Measurements from ENCODE around the gene MRPS23. TPM values are rescaled to one million over a fixed set of nuclear protein-coding genes. Genes with fewer than 3 reads are reported as not detected.
A peak's percentile ranks its signal among the peaks of the same experiment; 100 is the strongest.
"Not testable (repeated sequence)": the region's sequence is repeated elsewhere in the genome, so short reads cannot be mapped to it uniquely, and the experiment has no call there.

Gene MRPS23
- total RNA-seq, 1 donor from 2014 or later: 16.4 TPM

DNA sequence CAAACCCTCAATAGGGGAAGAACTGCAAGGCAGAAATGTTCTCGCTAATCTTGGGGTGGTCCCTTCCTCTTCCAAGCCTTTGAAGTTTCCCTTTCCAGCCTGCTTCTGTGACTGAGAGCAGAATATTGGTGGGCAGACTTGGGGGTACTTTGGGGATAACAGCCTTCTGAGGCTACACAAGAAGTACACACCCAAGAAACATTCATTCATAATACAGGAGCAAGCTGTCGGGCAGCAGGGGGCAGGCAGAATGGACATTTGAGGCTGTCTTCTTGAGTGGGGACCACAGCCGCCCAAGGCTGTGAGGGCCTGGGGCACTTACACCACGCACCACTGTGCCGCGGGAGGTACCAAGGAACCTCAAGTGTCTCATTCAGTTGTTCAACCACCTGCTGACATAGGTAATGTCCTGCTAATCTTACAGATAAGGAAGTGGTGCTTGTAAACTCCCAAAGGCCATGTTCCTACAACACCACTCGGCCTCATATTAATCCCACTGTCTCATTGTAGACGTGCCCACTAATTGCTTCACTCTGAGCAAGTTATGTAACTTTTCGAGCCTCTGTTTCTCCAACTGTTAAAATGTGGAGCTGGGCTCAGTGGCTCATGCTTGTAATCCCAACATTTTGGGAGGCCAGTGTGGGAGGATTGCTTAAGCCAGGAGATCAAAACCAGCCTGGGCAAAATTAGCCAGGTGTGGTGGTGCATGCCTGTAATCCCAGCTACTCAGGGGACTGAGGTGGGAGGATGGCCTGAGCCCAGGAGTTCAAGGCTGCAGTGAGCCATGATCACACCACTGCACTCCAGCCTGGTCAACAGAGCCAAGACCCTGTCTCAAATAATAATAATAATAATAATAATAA, 2.5 kb upstream of the MRPS23 start:
- Mint-ChIP-seq H3K9me3 (no peaks in the 10 kb centered on the region), H3K27ac (no peak overlapping the region), H3K4me3 (peak overlapping the region; percentile 76), H3K36me3 (no peaks in the 10 kb centered on the region), H3K27me3 (ENCODE audit: insufficient read depth, low read depth) (peaks cover 19% of the 10 kb centered on the region), H3K4me1 (peaks cover 46% of the 10 kb centered on the region)
- Histone ChIP-seq H3K9ac (no peak overlapping the region), H3K36me3 (no peaks in the 10 kb centered on the region), H3K9me3 (ENCODE audit: low read depth) (no peaks in the 10 kb centered on the region), H3F3A (ENCODE audit: low read depth) (no peaks in the 10 kb centered on the region), H3K4me1 (peaks cover 4% of the 10 kb centered on the region), H2AFZ (replicated peaks) (no peak overlapping the region), H3K79me2 (ENCODE audit: low read depth) (peaks cover 25% of the 10 kb centered on the region), H3K27me3 (no peaks in the 10 kb centered on the region), H3K4me3 (no peak overlapping the region), H3K27ac (no peak overlapping the region), H3K4me2 (no peak overlapping the region), H4K20me1 (ENCODE audit: low read depth) (no peaks in the 10 kb centered on the region)
- no peak for DNase-seq (ENCODE audit: low spot score)
- TF ChIP-seq, protein P1, sequence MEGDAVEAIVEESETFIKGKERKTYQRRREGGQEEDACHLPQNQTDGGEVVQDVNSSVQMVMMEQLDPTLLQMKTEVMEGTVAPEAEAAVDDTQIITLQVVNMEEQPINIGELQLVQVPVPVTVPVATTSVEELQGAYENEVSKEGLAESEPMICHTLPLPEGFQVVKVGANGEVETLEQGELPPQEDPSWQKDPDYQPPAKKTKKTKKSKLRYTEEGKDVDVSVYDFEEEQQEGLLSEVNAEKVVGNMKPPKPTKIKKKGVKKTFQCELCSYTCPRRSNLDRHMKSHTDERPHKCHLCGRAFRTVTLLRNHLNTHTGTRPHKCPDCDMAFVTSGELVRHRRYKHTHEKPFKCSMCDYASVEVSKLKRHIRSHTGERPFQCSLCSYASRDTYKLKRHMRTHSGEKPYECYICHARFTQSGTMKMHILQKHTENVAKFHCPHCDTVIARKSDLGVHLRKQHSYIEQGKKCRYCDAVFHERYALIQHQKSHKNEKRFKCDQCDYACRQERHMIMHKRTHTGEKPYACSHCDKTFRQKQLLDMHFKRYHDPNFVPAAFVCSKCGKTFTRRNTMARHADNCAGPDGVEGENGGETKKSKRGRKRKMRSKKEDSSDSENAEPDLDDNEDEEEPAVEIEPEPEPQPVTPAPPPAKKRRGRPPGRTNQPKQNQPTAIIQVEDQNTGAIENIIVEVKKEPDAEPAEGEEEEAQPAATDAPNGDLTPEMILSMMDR (IDR thresholded peaks at IDR 0.05): no peak
- no peak for TF ChIP-seq EZH2phosphoT487 (IDR thresholded peaks at IDR 0.05)
- TF ChIP-seq EZH2 (IDR thresholded peaks at IDR 0.05): no peak

DNA sequence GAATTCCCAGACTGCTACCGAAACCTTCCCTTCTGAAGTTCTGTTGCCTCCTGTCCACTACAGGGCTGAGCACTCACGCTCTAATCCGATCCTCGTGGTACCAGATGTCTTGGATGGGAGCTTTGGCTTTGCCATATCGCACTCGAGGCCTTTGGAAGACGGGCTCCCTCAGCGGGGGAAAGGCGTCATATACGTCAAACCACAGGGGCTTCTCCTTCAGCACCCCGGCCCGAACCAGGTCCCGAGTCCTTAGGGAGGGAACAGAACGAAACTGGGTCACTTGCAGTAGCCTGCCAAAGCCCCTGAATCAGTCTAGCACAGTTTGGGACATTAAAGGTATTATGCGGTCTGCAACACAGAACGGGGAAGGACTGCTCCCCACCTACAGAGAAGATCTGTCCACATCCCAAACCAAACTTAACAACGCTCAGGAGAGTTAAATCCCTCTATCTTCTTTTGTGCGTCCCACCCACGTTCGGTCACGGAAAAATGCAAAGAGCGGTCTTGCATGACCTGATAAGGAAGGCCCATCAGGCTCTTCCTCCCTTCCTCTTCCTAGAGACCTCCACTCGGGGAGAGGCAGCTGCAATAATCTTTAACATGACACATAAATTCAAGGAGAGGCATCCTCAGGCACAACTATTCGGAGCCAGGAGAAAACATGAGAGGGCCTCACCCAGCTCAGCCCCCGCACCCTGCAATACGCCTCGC, 526 bp downstream of the MRPS23 start:
- H3K79me2 ChIP-seq (ENCODE audit: low read depth): peaks cover 34% of the 10 kb centered on the region
- H3K9me3 Mint-ChIP-seq: no peaks in the 10 kb centered on the region
- no peak for TF ChIP-seq EZH2 (IDR thresholded peaks at IDR 0.05)
- TF ChIP-seq, protein P1 (IDR thresholded peaks at IDR 0.05): no peak
- TF ChIP-seq EZH2phosphoT487 (IDR thresholded peaks at IDR 0.05): no peak
- peak overlapping the region; percentile 99 for H3K4me3 Mint-ChIP-seq
- H2AFZ ChIP-seq (replicated peaks): peak overlapping the region; percentile 40
- no peaks in the 10 kb centered on the region for H3F3A ChIP-seq (ENCODE audit: low read depth)
- H3K27ac ChIP-seq: no peak overlapping the region
- H3K4me2 ChIP-seq: peak overlapping the region; percentile 90
- no peaks in the 10 kb centered on the region for H4K20me1 ChIP-seq (ENCODE audit: low read depth)
- peaks cover 12% of the 10 kb centered on the region for H3K27me3 Mint-ChIP-seq (ENCODE audit: insufficient read depth, low read depth)
- peak overlapping the region; percentile 77 for H3K9ac ChIP-seq
- H3K27me3 ChIP-seq: no peaks in the 10 kb centered on the region
- H3K36me3 ChIP-seq: peaks cover 8% of the 10 kb centered on the region
- no peak for DNase-seq (ENCODE audit: low spot score)
- H3K36me3 Mint-ChIP-seq: peaks cover 8% of the 10 kb centered on the region
- peaks cover 4% of the 10 kb centered on the region for H3K4me1 ChIP-seq
- H3K4me1 Mint-ChIP-seq: peaks cover 46% of the 10 kb centered on the region
- peak overlapping the region; percentile 95 for H3K4me3 ChIP-seq
- H3K27ac Mint-ChIP-seq: peak overlapping the region; percentile 81
- H3K9me3 ChIP-seq (ENCODE audit: low read depth): no peaks in the 10 kb centered on the region

DNA sequence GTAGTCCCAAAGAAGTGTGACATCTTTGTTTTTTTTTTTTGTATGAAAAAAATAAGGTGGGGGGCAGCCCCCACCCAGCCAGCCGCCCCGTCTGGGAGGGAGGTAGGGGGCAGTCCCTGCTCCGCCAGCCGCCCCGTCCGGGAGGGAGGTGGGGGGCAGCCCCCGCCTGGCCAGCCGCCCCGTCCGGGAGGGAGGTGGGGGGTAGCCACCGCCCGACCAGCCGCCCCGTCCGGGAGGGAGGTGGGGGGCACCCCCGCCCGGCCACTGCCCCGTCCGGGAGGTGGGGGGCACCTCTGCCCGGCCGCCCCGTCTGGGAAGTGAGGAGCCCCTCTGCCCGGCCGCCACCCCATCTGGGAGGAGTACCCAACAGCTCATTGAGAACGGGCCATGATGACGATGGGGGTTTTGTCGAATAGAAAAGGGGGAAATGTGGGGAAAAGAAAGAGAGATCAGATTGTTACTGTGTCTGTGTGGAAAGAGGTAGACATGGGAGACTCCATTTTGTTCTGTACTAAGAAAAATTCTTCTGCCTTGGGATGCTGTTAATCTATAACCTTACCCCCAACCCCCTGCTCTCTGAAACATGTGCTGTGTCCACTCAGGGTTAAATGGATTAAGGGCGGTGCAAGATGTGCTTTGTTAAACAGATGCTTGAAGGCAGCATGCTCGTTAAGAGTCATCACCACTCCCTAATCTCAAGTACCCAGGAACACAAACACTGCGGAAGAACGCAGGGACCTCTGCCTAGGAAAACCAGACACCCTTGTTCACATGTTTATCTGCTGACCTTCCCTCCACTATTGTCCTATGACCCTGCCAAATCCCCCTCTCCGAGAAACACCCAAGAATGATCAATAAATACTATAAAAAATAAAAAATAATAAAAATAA, 3.5 kb downstream of the MRPS23 start:
- not testable (repeated sequence) for H3K4me3 Mint-ChIP-seq; H3K4me3 ChIP-seq; H3K4me2 ChIP-seq; H2AFZ ChIP-seq (replicated peaks); H3K36me3 Mint-ChIP-seq; DNase-seq (ENCODE audit: low spot score); H3K27ac Mint-ChIP-seq; H3K27me3 ChIP-seq; H3K9me3 ChIP-seq (ENCODE audit: low read depth); H3K4me1 ChIP-seq; H3K9me3 Mint-ChIP-seq; H3K27ac ChIP-seq; H3K36me3 ChIP-seq; H3F3A ChIP-seq (ENCODE audit: low read depth); H3K9ac ChIP-seq
- Mint-ChIP-seq H3K27me3 (ENCODE audit: insufficient read depth, low read depth) (peaks cover 14% of the 10 kb centered on the region), H3K4me1 (peaks cover 38% of the 10 kb centered on the region)
- H3K79me2 ChIP-seq (ENCODE audit: low read depth): peaks cover 34% of the 10 kb centered on the region
- peaks cover 18% of the 10 kb centered on the region for H4K20me1 ChIP-seq (ENCODE audit: low read depth)

Measured in neural progenitor cell (in vitro differentiated cells).